Measurements from ENCODE around the gene TTC12. TPM values are rescaled to one million over a fixed set of nuclear protein-coding genes. Genes with fewer than 3 reads are reported as not detected.
A peak's percentile ranks its signal among the peaks of the same experiment; 100 is the strongest.

The TTC12 gene, protein sequence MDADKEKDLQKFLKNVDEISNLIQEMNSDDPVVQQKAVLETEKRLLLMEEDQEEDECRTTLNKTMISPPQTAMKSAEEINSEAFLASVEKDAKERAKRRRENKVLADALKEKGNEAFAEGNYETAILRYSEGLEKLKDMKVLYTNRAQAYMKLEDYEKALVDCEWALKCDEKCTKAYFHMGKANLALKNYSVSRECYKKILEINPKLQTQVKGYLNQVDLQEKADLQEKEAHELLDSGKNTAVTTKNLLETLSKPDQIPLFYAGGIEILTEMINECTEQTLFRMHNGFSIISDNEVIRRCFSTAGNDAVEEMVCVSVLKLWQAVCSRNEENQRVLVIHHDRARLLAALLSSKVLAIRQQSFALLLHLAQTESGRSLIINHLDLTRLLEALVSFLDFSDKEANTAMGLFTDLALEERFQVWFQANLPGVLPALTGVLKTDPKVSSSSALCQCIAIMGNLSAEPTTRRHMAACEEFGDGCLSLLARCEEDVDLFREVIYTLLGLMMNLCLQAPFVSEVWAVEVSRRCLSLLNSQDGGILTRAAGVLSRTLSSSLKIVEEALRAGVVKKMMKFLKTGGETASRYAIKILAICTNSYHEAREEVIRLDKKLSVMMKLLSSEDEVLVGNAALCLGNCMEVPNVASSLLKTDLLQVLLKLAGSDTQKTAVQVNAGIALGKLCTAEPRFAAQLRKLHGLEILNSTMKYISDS
- polyA plus RNA-seq (2012; ENCODE audit: low read depth, missing spikeins), result 6.9 TPM

DNA sequence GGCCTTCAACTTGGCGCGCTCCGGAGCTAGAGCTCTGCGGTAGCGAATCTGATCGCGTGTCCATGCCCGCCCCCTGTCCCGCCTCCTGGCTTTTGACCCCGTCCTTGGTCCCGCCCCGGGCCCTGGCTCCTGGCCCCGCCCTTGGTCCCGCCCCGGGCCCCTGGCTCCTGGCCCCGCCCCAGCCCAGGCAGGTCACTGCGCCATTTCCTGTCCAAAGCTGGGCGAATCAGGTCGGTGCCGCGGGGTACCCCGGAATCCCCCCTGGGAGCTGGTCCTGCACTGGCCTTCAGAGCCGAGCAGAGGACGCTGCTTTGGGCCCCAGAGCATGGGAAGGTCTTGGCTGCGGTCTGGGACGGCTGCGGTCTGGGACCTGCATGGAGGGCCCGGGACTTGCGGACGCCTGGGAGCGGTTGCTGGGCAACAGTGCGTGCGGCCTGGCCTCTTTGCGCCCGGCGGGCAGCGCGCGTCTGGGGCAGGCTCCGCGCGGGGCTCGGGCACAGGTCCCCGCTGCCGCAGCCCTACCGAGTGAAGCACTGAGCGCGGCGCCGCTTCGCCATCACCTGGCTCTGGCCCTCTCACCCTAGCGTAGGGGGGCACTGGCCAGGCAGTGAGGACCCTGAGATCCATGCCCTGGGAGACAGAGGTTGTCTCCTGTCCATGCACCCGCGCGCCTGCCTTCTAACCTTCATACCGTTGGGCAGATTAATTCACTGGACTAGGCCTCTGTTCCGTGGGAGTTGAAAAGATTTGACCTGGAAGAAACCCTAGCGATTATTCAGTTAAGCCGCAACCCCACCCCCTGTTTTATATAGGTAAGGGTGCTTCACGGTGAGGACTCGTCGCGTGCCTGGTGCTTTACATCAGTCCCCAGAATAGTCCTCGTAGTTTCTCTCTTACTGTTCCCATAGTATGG, at the start of gene TTC12:
TTC12 (plus strand) TSS at position 195 of the 913 bp plus-strand sequence. CDS start 1,675 bp downstream, outside the sequence.
- DNase-seq (ENCODE audit: insufficient read length, low spot score), result peak; percentile 81
- TF ChIP-seq POLR2AphosphoS5 (IDR thresholded peaks at IDR 0.05; ENCODE audit: low read depth, low read length) (peak; percentile 74; the same call in 1 of the 2 replicates), POU2F2 (IDR thresholded peaks at IDR 0.05; ENCODE audit: low read depth, low read length) (0 out of 2 replicates have a peak, but pooled peaks have one; percentile 30), POLR2A (IDR thresholded peaks at IDR 0.05; ENCODE audit: low read depth, low read length) (peak; percentile 73), SPI1 (IDR thresholded peaks at IDR 0.05; ENCODE audit: low read depth, low read length) (no peak), TAF1 (IDR thresholded peaks at IDR 0.05; ENCODE audit: low read depth, low read length) (peak; percentile 55; the same call in 1 of the 2 replicates), PAX5 (IDR thresholded peaks at IDR 0.05; ENCODE audit: insufficient read depth, low read length, severe bottlenecking) (no peak)
- FAIRE-seq, result peak; percentile 23

DNA sequence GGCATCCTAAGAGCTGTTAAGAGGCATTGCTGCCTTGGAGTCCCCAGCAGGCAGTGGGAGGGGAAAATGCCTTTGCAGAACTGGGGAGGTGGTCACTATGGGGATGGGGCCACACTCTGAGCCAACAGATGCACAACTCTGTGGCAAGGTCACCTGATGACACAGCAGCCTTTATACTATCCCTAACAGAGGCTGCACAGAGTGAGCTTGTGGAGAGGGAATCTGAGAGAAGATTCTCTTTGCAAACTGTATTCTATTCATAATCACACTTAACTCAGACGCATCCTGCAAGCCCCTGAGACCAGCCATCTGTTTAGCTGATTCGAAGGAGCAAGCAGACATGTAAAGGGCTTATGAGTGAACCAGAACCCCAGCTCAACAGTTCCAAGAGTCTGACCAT, 49.0 kb upstream of the TTC12 start:
- DNase-seq (ENCODE audit: insufficient read length, low spot score), result no peak
- no peak for TF ChIP-seq POLR2AphosphoS5 (IDR thresholded peaks at IDR 0.05; ENCODE audit: low read depth, low read length)
- no peak for TF ChIP-seq POU2F2 (IDR thresholded peaks at IDR 0.05; ENCODE audit: low read depth, low read length)
- no peak for TF ChIP-seq PAX5 (IDR thresholded peaks at IDR 0.05; ENCODE audit: insufficient read depth, low read length, severe bottlenecking)
- TF ChIP-seq POLR2A (IDR thresholded peaks at IDR 0.05; ENCODE audit: low read depth, low read length), result no peak
- no peak for TF ChIP-seq TAF1 (IDR thresholded peaks at IDR 0.05; ENCODE audit: low read depth, low read length)
- TF ChIP-seq SPI1 (IDR thresholded peaks at IDR 0.05; ENCODE audit: low read depth, low read length), result no peak
- no peak for FAIRE-seq

DNA sequence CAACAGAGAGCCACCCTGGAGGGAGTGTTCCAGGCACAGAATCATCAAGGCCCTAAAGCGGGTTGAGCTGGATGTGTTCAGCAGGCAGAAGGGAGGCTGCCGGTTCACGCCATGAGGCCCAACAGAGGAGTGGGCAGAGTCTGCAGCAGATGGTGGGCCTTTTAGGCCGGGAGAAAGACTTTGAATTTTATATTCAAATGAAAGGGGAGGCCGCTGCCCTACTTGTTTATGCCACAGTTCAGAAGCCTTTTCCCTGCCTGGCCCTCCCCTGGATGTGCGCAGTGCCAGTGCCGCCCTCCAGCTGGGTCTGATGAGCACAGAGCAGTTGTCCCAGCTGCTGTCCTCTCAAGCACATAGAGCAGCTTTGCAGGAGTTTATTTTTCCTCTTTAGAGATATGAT, 46.9 kb upstream of the TTC12 start:
- DNase-seq (ENCODE audit: insufficient read length, low spot score) (no peak), FAIRE-seq (no peak)
- TF ChIP-seq SPI1 (IDR thresholded peaks at IDR 0.05; ENCODE audit: low read depth, low read length), result no peak
- no peak for TF ChIP-seq TAF1 (IDR thresholded peaks at IDR 0.05; ENCODE audit: low read depth, low read length)
- no peak for TF ChIP-seq POLR2A (IDR thresholded peaks at IDR 0.05; ENCODE audit: low read depth, low read length)
- no peak for TF ChIP-seq PAX5 (IDR thresholded peaks at IDR 0.05; ENCODE audit: insufficient read depth, low read length, severe bottlenecking)
- no peak for TF ChIP-seq POLR2AphosphoS5 (IDR thresholded peaks at IDR 0.05; ENCODE audit: low read depth, low read length)

DNA sequence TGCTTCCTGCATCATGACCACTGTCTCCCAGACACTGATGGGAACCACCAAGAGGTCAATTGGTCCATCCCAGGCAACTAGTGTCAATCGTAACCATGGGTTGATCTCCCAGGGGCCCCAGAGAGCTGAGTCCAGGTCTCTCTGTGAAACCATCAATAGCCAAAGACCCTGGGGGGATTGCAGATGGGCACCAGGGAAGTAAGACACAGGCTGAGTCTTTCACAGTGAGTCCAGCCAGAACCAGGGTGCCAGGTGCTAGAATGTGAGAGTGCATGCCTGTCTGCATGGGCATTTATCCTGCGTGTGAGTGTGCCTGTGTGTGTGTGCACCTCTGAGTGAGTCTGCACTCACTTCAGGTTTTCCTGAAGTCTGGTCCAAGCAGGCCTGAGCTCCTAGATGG, 45.3 kb upstream of the TTC12 start:
- FAIRE-seq (no peak), DNase-seq (ENCODE audit: insufficient read length, low spot score) (no peak)
- TF ChIP-seq SPI1 (IDR thresholded peaks at IDR 0.05; ENCODE audit: low read depth, low read length) (no peak), POLR2A (IDR thresholded peaks at IDR 0.05; ENCODE audit: low read depth, low read length) (no peak), POU2F2 (IDR thresholded peaks at IDR 0.05; ENCODE audit: low read depth, low read length) (no peak), PAX5 (IDR thresholded peaks at IDR 0.05; ENCODE audit: insufficient read depth, low read length, severe bottlenecking) (no peak), POLR2AphosphoS5 (IDR thresholded peaks at IDR 0.05; ENCODE audit: low read depth, low read length) (no peak), TAF1 (IDR thresholded peaks at IDR 0.05; ENCODE audit: low read depth, low read length) (no peak)

DNA sequence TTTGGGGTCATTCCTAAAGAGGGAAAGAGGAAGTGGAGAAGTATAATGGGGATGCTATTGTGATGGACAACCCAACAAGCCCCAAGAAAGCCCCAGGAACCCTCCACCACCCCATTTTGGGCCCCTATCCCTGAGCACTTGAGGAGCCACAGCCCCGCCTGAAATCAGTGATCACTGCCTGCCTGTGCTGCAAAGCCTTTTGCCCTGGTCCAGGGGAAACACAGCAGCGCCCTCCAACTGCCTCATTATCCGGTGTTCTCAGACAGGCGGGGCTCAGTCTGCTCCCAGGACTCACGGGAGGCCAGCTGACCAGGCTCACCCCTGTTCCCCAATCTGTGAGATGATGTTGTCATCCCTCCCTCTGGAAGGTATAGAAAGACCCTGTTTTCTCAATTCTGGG, 44.7 kb upstream of the TTC12 start:
- DNase-seq (ENCODE audit: insufficient read length, low spot score) (no peak), FAIRE-seq (no peak)
- TF ChIP-seq POLR2AphosphoS5 (IDR thresholded peaks at IDR 0.05; ENCODE audit: low read depth, low read length) (no peak), SPI1 (IDR thresholded peaks at IDR 0.05; ENCODE audit: low read depth, low read length) (0 out of 2 replicates have a peak, but pooled peaks have one; percentile 8), POU2F2 (IDR thresholded peaks at IDR 0.05; ENCODE audit: low read depth, low read length) (no peak), POLR2A (IDR thresholded peaks at IDR 0.05; ENCODE audit: low read depth, low read length) (no peak)

DNA sequence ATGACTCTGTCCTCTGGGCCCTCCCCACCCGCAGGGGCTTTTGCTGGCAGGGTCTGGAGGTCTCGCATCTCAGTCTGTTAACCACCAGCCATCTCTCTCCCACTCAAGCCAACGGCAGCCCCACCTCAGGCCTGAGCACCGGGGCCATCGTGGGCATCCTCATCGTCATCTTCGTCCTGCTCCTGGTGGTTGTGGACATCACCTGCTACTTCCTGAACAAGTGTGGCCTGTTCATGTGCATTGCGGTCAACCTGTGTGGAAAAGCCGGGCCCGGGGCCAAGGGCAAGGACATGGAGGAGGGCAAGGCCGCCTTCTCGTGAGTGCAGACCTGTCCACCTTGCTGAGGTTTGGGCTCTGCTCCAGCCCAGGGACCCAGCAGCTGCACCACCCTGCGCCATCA, 44.3 kb upstream of the TTC12 start:
- DNase-seq (ENCODE audit: insufficient read length, low spot score) (no peak), FAIRE-seq (no peak)
- TF ChIP-seq POU2F2 (IDR thresholded peaks at IDR 0.05; ENCODE audit: low read depth, low read length) (no peak), TAF1 (IDR thresholded peaks at IDR 0.05; ENCODE audit: low read depth, low read length) (no peak), SPI1 (IDR thresholded peaks at IDR 0.05; ENCODE audit: low read depth, low read length) (no peak), PAX5 (IDR thresholded peaks at IDR 0.05; ENCODE audit: insufficient read depth, low read length, severe bottlenecking) (no peak), POLR2AphosphoS5 (IDR thresholded peaks at IDR 0.05; ENCODE audit: low read depth, low read length) (no peak), POLR2A (IDR thresholded peaks at IDR 0.05; ENCODE audit: low read depth, low read length) (no peak)

DNA sequence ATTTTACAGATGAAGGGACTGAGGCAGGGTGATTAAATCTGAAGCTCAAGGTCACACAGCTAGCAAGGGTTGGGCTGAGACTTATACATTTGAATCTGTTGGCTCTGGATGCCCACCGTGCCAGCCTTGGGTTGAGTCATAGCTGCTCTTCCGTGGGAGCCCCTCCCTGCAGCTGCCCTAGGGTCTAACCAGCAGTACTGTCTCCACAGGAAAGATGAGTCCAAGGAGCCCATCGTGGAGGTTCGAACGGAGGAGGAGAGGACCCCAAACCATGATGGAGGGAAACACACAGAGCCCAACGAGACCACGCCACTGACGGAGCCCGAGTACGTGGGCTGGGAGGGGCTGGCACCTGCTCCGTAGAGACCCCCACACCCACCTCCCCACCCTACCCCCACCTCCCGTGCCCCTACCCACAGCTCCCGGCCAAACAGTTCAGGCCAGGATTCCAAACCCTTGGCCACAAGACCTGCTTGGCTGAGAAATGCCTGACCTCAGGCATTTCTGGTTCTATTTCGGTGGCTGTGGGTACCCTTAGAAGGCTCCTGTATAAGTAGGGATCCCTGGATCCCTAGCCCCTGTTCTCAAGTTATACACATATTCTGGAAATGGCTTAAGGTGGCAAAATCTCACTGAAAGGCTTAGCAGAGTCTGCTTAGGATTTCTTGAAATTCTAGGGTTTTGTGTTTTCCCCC, 42.7 kb upstream of the TTC12 start:
- FAIRE-seq (no peak), DNase-seq (ENCODE audit: insufficient read length, low spot score) (no peak)
- TF ChIP-seq TAF1 (IDR thresholded peaks at IDR 0.05; ENCODE audit: low read depth, low read length), result no peak
- TF ChIP-seq SPI1 (IDR thresholded peaks at IDR 0.05; ENCODE audit: low read depth, low read length), result no peak
- TF ChIP-seq POU2F2 (IDR thresholded peaks at IDR 0.05; ENCODE audit: low read depth, low read length), result no peak
- no peak for TF ChIP-seq POLR2A (IDR thresholded peaks at IDR 0.05; ENCODE audit: low read depth, low read length)
- TF ChIP-seq POLR2AphosphoS5 (IDR thresholded peaks at IDR 0.05; ENCODE audit: low read depth, low read length), result no peak
- no peak for TF ChIP-seq PAX5 (IDR thresholded peaks at IDR 0.05; ENCODE audit: insufficient read depth, low read length, severe bottlenecking)

DNA sequence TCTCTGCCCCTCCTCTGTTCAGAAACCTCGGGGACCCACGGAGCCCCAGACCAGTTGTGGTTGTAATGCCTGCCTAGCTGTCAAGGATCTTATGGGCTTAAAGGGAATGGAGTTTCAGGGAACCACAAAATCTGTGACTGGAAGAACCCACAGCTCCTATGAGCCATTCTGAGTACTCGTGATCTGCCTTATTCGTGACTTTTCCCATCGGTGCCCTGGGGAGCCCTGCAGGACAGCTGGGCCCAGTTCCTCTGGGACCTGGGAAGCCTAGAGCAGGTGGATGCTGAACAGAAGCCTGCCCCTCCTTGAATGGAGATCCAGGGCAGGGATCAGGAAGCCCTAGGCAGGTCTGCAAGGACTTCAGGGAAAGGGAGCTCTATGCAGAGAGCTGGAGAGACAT, 42.1 kb upstream of the TTC12 start:
- DNase-seq (ENCODE audit: insufficient read length, low spot score) (no peak), FAIRE-seq (no peak)
- TF ChIP-seq TAF1 (IDR thresholded peaks at IDR 0.05; ENCODE audit: low read depth, low read length) (no peak), POLR2AphosphoS5 (IDR thresholded peaks at IDR 0.05; ENCODE audit: low read depth, low read length) (no peak), POU2F2 (IDR thresholded peaks at IDR 0.05; ENCODE audit: low read depth, low read length) (no peak), SPI1 (IDR thresholded peaks at IDR 0.05; ENCODE audit: low read depth, low read length) (no peak), POLR2A (IDR thresholded peaks at IDR 0.05; ENCODE audit: low read depth, low read length) (no peak), PAX5 (IDR thresholded peaks at IDR 0.05; ENCODE audit: insufficient read depth, low read length, severe bottlenecking) (no peak)

Measured in GM12891 (cell line).